Lower lobe of right lung (tissue), 2 donors: Measurements from ENCODE around the gene SLFN12L. TPM values are rescaled to one million over a fixed set of nuclear protein-coding genes. Genes with fewer than 3 reads are reported as not detected.
A peak's percentile ranks its signal among the peaks of the same experiment; 100 is the strongest.
"Not testable (repeated sequence)": the region's sequence is repeated elsewhere in the genome, so short reads cannot be mapped to it uniquely, and the experiment has no call there.

ENCODE experiments used
- ATAC-seq, 2 donors: fragments of 200-7000 bp; cut with Tn5 transposase; one replicate each; pipeline ENCODE4 v1.9.1; 2020 to 2022; ENCODE audit warnings: mild to moderate bottlenecking in 2 of 2, moderate library complexity in 2 of 2
- DNase-seq: peaks from one replicate; pipeline ENCODE4 v3.0.0-alpha.2; 2020
- H3K27ac ChIP-seq: fragments of 200-600 bp; one replicate; pipeline ENCODE4 v1.8.0; 2022
- H3K27me3 ChIP-seq: fragments of 200-600 bp; one replicate; pipeline ENCODE4 v1.8.0; 2022; ENCODE audit warnings: low read depth
- H3K36me3 ChIP-seq: fragments of 200-600 bp; one replicate; pipeline ENCODE4 v1.8.0; 2022; ENCODE audit warnings: mild to moderate bottlenecking
- H3K4me1 ChIP-seq: fragments of 200-600 bp; one replicate; pipeline ENCODE4 v1.8.0; 2022
- H3K4me3 ChIP-seq: fragments of 200-600 bp; one replicate; pipeline ENCODE4 v1.8.0; 2022; ENCODE audit warnings: mild to moderate bottlenecking
- H3K9me3 ChIP-seq: fragments of 200-600 bp; one replicate; pipeline ENCODE4 v1.8.0; 2022
- CTCF ChIP-seq: fragments of 200-600 bp; IDR thresholded peaks from one replicate; pipeline ENCODE4 v1.8.0; 2022; ENCODE audit warnings: antibody characterized with exemption, mild to moderate bottlenecking
- intact Hi-C: fragments of 100-400 bp; cut with DNase I; formaldehyde crosslinking; loops from one replicate; pipeline ENCODE4 v1.11.0; 2022
- total RNA-seq: library from RNA; stranded (reverse); fragmentation: NEBNext Ultra II Directional; extraction: Animal tissue kit (Norgen Biotek cat#: 25700); gene quantifications from one replicate; pipeline ENCODE4 v1.2.1, GENCODE V29; 2021
- donor health status: DM: no; HTN: yes; CAD: no; lungs with severe emphysema.

The SLFN12L gene
- total RNA-seq, 1 donor from 2014 or later, result 4.0 TPM

DNA sequence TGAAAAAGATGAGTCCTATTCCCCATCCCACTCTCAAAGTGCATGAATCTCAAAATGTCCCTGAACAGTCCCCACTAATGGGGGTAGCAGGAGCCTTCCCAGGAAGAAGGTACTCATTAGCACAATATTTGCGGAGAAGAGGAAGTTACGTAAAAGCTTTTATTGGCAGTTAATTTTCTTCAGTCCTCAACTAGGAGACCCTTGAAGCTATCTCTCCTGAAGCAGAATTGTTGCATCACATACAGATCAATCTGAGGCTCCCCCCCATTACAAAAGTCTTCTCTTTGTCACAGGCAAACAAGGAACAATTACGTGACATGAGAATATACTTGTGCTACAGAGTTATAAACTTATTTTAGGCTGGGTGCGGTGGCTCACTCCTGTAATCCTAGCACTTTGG, 14.2 kb downstream of the SLFN12L start:
- TF ChIP-seq CTCF, result no peak
- DNase-seq, result no peak
- no peaks in the 10 kb centered on the region for H3K27me3 ChIP-seq
- H3K4me1 ChIP-seq, result peaks cover 12% of the 10 kb centered on the region
- no peak overlapping the region for H3K27ac ChIP-seq
- no peak for ATAC-seq
- no peaks in the 10 kb centered on the region for H3K9me3 ChIP-seq
- H3K4me3 ChIP-seq, result no peak overlapping the region
- no peaks in the 10 kb centered on the region for H3K36me3 ChIP-seq
- intact Hi-C loops, result no loop called here

GRCh38 chr17:35521654-35522256, 15.7 kb downstream of the SLFN12L start:
- Histone ChIP-seq H3K4me1 (peaks cover 12% of the 10 kb centered on the region), H3K4me3 (peak overlapping the region; percentile 11), H3K27ac (peak overlapping the region; percentile 41)
- H3K9me3 ChIP-seq, intact Hi-C loops, DNase-seq, H3K36me3 ChIP-seq, H3K27me3 ChIP-seq: not testable (repeated sequence)
- ATAC-seq, result peak; percentile 62 to 76

- Histone ChIP-seq H3K27ac (peak overlapping the region; percentile 41), H3K4me3 (peak overlapping the region; percentile 11), H3K9me3 (no peaks in the 10 kb centered on the region), H3K4me1 (peaks cover 12% of the 10 kb centered on the region), H3K36me3 (no peaks in the 10 kb centered on the region), H3K27me3 (no peaks in the 10 kb centered on the region)
- DNase-seq (no peak), ATAC-seq (peak in 1 of 2 donors; percentile 68)
- intact Hi-C loops, result no loop called here
- no peak for TF ChIP-seq CTCF
Observed at GRCh38 chr17:35521150-35521549, 16.3 kb downstream of the SLFN12L start.

GRCh38 chr17:35519906-35520442, 17.5 kb downstream of the SLFN12L start:
- Histone ChIP-seq H3K9me3 (no peaks in the 10 kb centered on the region), H3K27me3 (peaks cover 8% of the 10 kb centered on the region), H3K4me3 (no peak overlapping the region), H3K36me3 (no peaks in the 10 kb centered on the region), H3K27ac (no peak overlapping the region), H3K4me1 (peaks cover 12% of the 10 kb centered on the region)
- intact Hi-C loops, result no loop called here
- no peak for ATAC-seq
- no peak for DNase-seq
- TF ChIP-seq CTCF, result no peak

DNA sequence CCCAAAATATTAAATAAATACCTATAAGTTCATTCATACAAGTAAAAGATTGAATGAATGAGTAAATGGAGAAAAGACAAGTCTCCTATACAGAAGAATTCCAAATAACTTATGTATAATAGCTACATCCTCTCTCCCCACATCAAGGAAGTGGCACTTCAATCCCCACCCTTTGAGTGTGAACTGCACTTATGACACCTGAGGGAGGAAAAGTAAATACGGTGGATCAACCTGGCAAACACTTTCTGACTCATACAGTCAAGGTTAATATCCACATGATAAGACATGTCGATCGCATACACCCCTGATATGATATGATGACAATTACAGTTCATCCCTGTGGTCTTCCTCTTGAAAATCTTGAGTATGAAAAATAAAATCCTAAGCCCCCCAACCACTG, 18.0 kb downstream of the SLFN12L start:
- DNase-seq (no peak), ATAC-seq (no peak)
- H3K4me3 ChIP-seq, result no peak overlapping the region
- H3K4me1 ChIP-seq, result peaks cover 12% of the 10 kb centered on the region
- no peaks in the 10 kb centered on the region for H3K9me3 ChIP-seq
- peaks cover 9% of the 10 kb centered on the region for H3K27me3 ChIP-seq
- no peaks in the 10 kb centered on the region for H3K36me3 ChIP-seq
- TF ChIP-seq CTCF, result no peak
- H3K27ac ChIP-seq, result no peak overlapping the region
- intact Hi-C loops, result no loop called here

DNA sequence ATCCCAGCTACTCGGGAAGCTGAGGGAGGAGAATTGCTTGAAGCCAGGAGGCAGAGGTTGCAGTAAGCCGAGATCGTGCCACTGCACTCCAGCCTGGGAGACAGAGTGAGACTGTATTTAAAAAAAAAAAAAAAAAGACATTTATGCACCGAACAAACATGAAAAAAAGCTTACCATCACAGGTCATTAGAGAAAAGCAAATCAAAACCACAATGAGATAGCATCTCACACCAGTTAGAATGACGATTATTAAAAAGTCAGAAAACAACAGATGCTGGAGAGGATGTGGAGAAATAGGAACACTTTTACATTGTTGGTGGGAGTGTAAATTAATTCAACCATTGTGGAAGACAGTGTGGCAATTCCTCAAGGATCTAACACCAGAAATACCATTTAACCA, 19.0 kb downstream of the SLFN12L start:
- H3K4me3 ChIP-seq, H3K27me3 ChIP-seq, DNase-seq, ATAC-seq, H3K9me3 ChIP-seq, H3K27ac ChIP-seq, intact Hi-C loops, H3K36me3 ChIP-seq: not testable (repeated sequence)
- peaks cover 12% of the 10 kb centered on the region for H3K4me1 ChIP-seq
